ENCODE data around the gene DDR1. TPM values are rescaled to one million over a fixed set of nuclear protein-coding genes. Genes with fewer than 3 reads are reported as not detected.
"Not testable (repeated sequence)": the region's sequence is repeated elsewhere in the genome, so short reads cannot be mapped to it uniquely, and the experiment has no call there.

DDR1 gene
- total RNA-seq, 1 donor from 2014 or later: 220 TPM

GRCh38 chr6:30854285-30855040 lies 29.9 kb upstream of the DDR1 start:
- ATAC-seq: no peak

DNA sequence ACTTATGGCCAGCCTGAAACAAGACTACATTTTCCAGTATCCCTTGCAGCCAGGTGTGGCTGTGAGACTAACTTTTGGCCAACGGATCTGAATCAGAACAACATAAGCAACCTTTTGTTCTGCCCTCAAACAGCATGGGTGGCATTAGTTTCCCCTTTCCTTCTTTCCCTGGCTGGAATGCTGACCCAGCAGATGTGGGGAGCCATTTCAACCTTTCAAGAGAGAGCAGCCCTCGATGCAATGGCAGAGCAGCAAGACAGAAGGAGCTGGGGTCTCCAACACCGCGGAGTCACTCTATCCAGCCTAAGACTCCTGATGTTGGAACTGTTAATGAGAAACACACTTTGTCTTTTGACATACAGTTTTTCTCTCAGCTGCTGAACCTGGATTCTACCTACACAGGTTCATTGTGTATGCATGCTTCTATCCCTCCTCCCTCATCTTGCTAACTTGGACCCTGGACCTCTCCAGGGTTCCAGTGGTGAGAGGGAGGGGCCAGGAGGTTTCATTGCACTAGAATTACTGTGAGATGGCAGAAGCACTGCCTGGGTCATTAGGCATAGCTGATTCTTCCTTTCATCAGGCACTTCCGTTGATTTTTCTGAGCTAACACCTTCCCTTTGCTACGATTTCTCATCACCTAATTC lies 28.8 kb upstream of the DDR1 start:
- ATAC-seq: no peak

DNA sequence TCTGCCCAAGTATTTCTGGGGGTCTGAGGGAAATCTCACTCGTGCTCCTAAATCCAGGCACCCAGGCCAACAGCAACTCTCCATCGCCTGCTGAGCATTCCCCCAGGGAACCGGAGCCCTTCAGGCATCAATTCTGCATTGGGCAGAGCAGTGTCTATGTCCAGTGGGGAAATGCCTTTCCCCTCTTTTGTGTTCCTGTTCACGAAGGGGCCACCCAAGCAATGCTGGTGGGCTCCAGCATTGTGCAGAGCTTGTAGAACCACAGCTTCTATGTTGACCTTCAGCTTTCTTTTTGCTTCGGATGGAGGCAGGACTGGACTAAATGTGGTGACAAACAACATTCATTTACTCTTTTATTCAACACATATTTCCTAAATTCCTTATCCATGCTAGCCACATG lies 27.2 kb upstream of the DDR1 start:
- ATAC-seq: no peak

DNA sequence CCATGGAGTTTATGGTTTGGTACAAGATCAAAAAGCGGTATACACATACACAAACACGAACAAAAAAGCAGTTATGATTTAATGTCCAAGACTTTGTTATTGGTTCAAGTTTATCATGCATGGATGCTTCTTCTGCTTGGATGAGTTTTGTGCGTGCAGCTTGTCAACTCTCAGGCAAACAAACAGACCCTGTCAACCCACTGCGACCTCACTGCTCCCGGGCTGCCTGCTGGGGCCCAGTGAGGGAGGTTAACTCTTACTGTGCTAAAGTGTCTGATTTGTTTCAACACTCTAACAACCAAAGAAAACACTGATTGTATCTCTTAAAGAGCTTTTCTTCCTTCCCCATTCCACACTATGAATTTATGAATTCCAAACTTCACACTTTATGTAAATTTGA lies 26.8 kb upstream of the DDR1 start:
- no peak for ATAC-seq

DNA sequence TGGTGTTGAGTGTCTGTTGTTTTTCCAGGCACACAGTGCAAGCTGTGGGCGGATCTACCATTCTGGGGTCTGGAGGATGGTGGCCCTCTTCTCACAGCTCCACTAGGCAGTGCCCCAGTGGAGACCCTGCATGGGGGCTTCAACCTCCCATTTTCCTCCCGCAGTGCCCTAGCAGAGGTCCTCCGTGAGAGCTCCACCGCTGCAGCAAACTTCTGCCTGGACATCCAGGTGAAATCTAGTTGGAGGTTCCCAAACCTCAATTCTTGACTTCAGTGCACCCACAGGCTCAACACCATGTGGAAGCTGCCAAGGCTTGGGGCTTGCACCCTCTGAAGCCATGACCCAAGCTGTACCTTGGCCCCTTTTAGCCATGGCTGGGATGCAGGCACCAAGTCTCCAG lies 24.6 kb upstream of the DDR1 start:
- ATAC-seq: not testable (repeated sequence)

DNA sequence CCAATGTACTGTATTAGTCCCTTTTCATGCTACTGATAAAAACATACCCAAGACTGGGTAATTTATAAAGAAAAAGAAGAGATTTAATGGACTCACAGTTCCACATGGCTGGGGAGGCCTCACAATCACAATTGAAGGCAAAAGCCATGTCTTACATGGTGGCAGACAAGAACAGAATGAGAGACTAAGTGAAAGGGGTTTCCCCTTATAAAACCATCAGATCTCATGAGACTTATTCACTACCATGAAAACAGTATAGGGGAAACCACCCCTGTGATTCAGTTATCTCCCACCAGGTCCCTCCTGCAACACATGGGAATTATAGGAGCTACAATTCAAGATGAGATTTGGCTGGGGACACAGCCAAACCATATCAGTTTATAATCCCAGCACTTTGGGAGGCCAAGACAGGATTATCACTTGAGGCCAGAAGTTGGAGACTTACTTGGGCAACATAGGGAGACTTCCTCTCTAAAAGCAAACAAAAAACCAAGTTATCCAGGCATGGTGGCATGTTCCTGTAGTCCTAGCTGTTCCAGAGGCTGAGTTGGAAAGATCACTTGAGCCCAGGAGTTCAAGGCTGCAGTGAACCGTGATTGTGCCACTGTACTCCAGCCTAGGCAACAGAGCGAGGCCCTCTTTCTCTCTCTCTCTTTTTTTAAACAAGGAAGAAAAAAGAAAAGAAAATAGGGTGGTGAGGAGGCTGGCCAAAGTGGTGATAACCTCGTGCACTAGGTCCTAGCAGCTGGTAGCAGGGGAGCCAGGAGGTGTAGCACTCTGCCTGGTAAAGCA lies 22.9 kb upstream of the DDR1 start:
- ATAC-seq: no peak

DNA sequence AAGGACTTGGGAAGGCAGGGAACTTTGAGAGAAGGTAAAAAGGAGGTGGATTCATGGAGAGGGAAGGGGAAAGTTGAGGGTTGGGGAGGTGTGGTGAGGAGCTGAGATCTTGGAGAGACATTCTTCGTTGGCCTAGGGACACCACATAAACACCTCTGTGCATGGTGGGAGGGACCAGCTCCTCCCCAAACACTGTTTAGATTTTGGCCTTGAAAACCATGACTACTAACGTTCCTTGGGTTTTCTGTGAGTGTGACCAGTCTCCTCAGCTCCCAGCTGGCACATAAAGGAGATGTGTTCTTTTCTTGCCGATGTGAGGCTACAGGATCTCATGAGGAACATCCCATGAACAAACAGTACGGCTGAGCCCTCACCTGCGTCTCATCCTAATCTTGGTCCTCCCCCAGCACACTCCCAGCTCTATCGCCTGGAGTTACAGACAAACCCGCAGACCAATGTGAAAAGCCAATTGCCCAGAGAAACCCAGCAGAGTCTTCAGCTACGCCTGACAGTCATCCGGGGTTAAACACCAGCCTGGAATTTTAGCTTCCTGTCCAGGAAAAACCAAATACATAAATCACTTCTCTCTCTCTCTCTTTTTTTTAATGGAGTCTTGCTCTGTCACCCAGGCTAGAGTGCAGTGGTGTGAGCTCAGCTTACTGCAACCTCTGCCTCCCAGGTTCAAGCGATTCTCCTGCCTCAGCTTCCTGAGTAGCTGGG lies 22.0 kb upstream of the DDR1 start:
- no peak for ATAC-seq

- ATAC-seq: no peak
These were observed 20.0 kb upstream of the DDR1 start for GRCh38 chr6:30864325-30864724.

GRCh38 chr6:30869241-30869749 lies 15.0 kb upstream of the DDR1 start:
- not testable (repeated sequence) for ATAC-seq

GRCh38 chr6:30870546-30870945 lies 13.8 kb upstream of the DDR1 start:
- no peak for ATAC-seq

DNA sequence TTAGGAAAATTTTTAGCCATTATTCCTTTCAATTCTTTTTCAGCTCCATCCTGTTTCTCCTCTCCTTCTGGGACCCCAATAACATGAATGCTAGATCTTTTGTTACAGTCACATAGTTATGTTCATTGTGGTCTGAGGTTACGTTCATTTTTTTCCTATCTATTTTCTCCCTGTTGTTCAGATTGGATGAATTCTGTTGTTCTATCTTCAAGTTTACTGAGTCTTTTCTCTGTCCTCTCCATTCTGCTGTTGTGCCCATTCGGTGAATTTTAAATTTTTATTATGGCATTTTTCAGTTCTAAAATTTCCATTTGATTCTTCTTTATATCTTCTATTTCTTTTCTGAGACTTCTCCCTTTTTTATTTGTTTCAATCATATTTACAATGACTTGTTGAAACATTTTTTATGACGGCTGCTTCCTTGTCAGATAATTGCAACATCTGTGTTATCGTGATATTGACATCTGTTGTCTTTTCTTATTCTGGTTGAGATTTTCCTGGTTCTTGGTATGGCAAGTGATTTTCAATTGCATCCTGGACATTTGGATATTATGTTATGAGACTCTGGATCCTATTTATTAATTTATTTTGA lies 12.6 kb upstream of the DDR1 start:
- no peak for ATAC-seq

GRCh38 chr6:30873137-30873640 lies 11.1 kb upstream of the DDR1 start:
- ATAC-seq: no peak

DNA sequence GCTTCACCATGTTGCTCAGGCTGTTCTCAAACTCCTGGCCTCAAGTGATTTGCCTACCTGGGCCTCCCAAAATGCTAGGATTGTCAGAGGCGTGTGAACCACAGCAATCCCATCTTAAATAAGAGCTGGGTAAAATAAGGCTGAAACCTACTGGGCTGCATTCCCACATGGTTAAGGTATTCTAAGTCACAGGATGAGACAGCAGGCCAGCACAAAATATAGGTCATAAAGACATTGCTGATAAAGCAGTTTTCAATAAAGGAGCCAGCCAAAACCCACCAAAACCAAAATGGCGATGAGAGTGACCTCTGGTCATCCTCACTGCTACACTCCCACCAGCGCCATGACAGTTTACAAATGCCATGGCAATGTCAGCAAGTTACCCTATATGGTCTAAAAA lies 10.5 kb upstream of the DDR1 start:
- ATAC-seq: not testable (repeated sequence)

GRCh38 chr6:30875244-30876038 lies 8.9 kb upstream of the DDR1 start:
- ATAC-seq: peak; percentile 75

- ATAC-seq: peak; percentile 82
These were observed 8.1 kb upstream of the DDR1 start for GRCh38 chr6:30876039-30876730.

GRCh38 chr6:30877419-30878262 lies 6.7 kb upstream of the DDR1 start:
- ATAC-seq: peak; percentile 51

- no peak for ATAC-seq
These were observed 4.5 kb upstream of the DDR1 start for GRCh38 chr6:30879684-30880427.

DNA sequence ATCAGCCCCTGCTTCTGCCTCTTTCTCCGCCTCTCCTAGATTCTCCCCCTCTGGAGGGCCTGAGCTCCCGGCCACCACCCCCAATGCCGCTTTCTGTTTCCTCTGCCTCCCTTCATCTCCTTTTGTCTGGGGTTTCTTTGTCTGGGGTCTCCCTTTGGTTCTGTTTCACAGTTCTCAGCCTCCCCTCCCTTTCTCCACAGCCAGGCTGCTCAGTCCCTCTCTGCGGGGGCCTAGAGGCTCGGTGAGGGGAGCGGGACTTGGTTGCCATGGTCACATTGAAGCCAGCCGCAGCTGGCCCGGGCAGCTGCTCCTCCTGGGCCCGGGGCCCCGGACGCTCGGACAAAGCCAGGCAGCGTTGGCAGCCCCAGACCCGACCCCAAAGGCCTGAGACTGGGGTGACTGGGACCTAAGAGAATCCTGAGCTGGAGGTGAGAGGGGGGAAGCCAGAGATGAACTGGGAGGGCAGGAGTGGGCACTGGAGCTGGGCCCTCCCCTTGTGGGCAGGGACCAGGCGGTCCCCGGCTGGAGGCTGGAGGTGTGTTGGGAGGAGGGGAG lies 3.5 kb upstream of the DDR1 start:
- ATAC-seq: no peak
